HS-5 (cell line): Measurements from ENCODE around the gene USP25.

ENCODE experiments used
- DNase-seq: peaks from one replicate; pipeline ENCODE4 v3.0.0-alpha.2; 2012; ENCODE audit warnings: low read depth

USP25 gene

DNA sequence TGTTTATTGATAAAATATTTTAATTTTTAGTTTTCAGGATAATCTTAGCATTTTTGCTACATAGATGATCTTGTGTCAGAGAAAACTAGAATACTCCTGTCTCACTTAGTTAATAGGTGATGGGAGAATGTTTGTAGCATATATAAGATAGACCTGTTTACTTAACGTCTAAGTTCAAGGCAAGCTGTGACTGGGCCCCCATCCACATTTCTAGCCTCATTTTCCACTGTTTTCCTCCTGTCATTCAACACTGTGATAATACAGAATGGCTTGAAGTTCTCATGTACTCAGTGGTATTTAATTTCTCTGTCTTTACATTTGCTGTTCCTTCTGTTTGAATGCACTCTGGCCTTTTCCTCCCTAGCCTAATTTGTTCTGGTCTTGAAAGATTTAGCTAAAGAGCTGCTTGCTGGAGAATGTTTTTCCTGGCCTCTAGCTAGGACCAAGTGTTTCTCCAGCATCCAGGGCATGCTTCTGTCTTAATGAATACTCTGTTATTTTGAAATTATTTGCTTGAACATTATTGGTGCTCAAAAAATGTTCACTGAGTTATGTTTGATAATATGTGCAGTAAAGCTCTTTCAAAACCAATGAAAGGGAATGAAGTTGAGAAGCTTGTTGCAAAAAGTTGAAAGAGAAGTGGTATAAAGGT, 37.3 kb downstream of the USP25 start:
- DNase-seq: no peak

DNA sequence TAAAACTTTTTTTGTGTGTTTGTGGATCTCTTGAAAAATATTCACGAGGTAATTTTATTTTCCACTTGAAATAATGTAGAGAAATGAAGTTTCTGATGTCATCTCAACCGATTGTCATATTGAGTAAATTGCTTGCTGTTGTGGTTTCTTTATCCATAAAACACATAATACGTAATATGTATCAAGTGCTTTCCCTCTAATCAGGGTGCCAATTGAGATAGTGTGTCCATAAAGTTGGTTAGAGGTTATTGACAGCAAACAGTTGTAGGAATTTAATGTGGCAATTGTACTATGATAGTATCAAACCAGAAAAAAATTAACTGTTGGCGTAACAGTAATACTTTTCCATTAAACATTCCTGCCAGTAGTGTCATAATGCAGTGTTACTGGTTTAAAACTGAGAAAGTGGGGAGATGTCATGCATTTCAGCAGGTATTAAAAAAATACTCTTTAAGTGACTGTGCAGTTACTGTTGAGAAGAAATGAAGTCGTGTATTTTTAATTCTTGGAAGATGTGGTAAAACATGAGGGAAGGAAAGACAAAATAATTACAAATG, 38.3 kb downstream of the USP25 start:
- DNase-seq: no peak

DNA sequence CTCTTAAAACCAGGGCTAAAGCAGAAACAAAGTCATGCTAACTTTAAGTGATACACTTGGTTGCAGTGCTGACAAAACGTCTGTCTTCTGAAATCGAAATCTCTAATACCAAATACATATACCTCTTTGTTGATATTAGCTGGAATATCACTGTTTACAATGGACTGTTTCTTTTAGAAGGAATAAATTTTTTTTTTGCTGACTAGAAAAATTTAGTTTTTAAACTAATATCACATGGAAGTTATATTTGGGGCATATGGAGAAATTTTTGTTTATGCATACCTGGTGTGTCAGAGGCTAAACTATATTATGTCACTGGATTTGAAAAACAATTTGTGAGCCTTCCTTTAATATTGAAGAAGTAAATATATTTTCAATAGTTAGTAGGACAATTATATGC, 39.1 kb downstream of the USP25 start:
- no peak for DNase-seq

DNA sequence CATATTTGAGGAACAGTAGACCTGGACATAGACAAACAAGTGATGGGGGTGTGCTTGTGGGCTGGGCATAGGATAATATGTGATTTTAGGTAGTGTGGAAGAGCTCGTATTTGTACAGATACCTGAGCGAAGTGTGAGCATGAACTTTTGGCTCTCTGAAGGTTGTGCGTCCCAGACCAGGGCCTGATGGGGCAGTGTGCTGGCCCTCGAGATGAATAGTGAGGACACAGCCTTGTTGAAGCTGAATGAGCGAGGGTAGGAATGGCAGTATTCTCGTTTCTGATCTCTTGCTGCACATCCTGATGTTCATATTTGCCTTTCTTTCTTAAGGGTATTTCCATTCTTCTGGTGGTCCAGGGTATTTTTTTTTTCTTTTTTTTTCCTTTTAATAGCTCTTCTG, 41.5 kb downstream of the USP25 start:
- DNase-seq: no peak

DNA sequence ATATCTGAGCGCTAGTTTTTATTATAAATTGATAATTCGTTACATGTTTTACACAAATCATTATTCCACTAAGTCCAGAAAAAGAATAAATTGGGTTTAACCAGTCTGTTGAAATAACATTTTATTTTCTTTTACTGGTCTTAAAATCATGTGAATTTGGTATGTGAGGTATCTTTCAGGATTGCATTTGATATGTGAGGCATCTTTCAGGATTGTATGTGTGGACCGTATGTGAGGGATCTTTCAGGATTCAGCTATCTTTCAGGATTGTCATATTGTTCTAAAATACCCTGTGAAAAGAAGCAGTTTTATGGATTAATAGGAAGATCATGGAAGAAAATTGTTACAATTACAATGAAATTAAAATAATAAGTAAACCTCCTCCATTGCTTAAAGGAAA, 42.9 kb downstream of the USP25 start:
- no peak for DNase-seq

DNA sequence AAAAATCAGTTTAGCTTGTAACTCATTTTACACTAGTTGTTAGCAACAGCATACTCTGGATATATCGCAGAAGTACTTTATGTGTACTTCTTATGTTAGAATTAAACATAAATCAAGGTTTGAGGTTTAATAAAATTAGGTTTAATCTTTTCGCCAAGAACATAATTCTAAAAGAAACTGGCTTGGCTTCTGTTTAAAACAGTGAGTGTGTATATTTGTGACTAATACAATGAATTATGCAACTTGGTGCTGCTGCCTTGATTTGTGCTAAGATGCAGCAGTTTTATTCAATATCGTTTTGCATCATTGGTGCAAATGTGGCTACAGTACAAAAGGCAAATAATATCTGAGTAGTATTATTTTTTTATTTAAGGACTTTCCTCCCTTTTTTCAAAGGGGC, 44.8 kb downstream of the USP25 start:
- DNase-seq: no peak

DNA sequence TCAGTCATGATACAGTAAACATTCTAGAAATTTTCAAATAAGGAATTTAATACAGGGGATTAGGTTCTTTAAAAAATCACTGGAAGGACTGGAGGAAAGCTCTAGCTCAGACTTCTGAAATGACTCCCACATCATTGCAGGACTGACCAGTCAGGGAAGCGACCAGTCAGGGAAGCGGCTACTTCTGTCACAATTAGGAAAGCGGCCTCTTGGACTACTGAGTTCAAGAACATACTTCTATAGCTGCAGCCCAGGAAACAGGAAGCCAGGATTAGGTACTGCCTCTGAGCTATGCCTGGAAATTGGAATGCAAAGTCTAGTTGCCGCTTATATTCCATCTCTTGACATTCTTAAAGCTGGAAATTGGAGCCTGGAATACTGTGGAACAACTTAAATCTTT, 45.5 kb downstream of the USP25 start:
- DNase-seq: no peak

DNA sequence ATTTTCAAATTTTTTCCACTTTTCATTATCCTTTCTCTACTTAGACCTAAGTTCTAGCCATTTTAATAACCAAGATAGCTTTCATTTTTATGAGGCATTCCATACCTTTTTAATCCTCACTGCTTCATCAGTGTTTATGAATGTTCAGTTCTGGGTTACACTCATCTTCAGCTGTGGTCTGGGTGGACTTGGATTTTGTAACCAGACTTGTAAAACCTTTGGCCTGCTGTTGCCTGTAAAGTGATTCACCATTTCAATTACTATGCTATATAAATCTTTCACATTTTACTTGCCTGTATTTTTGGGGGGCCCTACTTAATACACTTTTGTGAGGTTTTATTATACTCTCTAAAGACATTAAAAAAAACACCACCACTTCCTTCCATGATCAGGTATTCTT, 46.2 kb downstream of the USP25 start:
- peak; percentile 79 for DNase-seq

DNA sequence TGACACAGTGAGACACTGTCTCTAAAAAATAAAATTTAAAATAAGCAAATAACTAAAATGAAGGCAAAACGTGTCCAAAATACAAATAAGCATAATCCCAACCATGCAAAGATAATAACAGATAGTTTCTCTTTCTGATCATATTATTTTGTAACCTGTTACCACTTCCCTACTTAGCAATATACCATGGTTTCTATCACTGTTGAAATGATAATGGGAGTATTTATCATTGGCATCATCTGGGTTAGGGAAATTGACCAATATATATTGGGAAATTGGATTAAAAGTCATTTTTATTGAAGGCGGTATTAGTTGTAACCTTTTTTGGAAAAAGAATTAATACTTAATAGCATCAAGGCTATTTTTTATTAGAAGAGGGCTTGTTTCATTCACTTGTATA, 47.0 kb downstream of the USP25 start:
- DNase-seq: no peak

DNA sequence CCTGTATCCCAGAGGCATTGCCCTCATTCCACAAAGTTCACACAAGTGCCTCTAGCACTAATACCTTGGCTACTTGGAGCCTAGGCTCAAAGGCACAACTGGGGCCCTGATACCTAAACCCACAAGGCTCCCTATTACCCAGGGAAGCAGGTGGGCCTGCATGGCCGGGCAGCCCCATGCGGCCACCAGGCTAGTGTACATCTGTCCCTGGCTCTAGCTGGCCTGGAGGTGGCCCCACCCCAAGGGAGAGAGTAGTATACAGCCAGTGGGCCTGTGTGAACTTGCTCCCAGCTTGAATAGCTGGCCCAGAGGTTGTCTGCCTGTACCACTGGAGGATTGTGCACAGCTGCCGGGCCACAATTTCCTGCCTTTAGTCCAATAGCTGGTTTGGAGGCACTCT, 52.2 kb downstream of the USP25 start:
- no peak for DNase-seq

DNA sequence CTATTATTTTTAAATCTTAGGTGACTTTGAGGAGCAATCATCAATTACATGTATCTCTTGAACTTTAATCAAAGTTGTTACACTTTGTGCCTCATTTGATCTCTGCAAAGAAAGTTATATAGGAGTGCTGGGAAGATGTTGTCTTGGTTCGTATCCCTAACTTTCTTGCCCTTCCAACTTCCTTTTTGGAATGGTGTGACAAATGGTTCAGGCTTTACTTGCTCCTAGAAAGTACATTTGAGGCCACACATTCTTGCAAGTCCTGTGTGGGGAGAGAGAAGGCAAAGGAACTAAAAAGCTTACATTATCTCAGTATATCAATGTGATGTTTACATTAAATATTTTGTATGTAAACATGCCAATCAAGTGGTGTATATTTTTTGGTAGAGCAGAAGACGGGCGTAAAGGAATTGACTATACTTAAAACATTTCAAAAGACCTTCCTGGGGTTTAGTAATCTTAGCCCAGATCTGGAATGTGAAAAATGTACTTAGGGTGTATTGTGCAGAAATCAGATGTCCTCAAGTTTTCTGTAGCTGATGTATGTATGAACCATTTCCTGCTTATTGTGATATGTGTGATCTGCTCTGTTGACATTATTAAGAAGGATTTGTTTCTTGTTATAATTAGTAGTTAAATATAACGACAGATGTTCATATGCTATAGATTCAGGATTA, 59.2 kb downstream of the USP25 start:
- peak; percentile 74 for DNase-seq

DNA sequence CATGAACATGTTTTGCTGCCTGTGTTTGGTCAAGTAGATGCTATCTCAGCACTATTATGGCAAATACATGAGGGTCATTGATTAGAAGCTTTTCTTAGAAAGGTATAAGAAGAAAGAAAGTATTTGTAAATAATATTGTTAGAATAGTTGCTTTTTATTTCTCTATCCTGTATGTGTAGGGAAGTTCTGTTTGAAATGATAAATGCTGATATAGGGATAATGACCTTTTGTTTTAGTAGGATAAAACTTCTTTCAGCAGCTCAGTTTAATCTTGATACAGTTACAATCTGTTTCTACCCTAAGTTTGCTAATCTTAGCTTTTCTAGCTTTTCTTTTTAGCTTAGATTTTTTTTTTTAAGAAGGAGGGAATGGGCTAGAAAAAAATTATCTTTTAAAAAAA, 63.3 kb downstream of the USP25 start:
- no peak for DNase-seq

DNA sequence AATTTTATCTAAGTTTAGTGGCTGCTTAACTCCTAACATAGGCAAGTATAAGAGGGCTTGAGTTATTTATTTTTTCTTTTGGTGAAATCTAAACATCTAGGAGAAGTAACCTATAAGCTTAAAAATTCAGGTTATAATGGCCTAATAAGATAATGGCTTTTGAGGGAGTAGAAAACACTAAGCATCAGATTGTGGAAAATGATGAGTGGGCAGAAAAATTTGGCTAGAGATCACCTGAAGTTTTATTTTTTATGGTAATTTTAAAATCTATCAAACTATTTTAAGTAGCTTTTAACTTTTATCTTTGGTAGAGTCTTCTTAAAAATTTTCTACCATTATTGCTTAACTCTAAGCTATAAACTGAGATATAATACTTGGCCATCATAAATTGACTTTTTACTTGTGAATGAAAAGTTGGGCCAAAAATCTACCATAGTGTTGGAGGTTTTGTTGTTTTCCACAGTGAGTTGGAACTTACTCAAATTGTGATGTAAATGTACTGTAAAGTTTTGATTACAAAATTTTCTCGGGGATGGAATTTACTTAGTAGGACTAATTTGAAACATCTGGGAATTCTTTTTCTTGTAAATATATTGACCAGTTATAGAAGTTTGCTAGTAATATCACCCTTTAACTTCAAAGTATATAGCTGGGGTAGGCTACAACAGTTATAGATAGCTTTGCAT, 63.9 kb downstream of the USP25 start:
- no peak for DNase-seq

DNA sequence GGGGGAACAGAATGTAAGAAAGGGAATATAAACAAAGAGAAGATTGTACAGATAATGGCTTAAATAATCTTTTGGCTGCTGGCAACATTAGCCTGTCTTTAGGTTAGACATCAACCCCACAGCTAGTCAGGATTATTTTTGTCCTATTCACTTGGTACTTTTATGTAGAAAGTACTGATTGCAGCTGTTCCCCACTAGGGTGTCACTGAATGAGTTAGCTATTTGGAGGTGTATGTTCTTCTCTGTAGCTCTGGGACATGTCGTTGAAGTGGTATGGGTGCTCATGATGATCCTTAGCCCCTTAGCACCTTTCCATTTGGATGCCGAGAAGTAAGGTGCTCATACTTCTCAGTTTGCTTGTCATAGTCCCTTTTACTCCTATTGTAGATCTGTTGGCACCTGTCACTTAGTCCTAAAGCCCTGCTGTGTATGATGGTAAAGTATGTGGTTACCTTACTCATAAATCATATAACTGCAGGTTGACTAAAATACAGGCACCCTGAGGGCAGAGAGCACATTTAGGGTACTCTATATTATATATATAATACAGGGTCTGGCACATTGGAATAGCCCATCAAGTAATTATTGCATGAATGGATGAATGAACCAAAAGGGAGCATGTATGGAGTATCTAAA, 64.6 kb downstream of the USP25 start:
- no peak for DNase-seq

DNA sequence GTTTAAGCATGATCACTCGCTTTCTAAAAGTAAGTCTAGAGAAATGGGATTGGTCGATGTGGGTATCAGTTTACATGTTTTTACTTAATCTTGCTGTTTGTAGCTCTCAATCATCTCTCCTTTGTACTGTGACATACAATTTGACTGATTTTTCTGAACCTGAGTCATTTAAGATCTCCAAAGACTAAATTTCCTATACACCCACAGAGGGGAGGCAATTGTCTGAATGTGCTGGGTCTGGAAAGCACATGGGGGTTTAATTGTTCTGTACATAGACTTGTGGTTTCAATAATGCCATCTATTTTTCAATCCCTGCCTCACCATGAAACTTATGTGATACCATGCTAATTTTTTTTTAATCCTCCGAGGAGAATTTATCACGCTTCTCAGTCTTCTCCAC, 65.8 kb downstream of the USP25 start:
- no peak for DNase-seq

DNA sequence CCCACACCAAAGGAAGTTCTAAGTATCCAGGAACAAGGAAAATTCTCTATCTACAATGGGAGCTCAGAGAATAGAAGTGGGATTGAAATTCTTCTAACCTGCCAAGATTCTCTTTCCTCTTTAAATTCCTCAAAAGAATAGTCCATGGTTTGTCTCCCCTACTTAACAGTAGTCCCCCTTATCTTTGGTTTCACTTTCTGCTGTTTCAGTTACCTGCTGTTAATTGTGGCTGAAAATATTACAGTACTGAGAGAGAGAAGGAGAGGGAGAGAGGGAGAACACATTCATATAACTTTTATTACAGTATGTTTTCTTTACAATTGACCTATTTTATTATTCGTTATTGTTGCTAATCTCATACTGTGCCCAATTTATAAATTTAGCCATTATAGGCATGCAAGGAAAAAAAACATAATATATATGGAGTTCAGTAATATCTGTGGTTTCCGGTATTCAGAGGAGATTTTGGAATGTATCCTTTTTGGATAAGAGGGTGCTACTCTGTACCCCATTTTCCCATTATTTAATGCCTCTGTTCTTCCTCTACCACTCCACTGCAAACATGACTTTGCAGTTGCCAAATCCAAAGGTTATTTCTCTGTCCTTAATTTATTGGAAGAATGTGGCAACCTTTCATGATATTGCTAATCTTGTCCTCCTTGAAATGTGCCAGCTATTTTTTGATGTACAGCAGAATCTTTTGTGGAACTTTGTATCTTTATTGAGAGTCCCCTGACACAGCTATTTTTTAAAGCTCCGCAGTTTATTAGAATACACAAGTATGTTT, 68.0 kb downstream of the USP25 start:
- no peak for DNase-seq

DNA sequence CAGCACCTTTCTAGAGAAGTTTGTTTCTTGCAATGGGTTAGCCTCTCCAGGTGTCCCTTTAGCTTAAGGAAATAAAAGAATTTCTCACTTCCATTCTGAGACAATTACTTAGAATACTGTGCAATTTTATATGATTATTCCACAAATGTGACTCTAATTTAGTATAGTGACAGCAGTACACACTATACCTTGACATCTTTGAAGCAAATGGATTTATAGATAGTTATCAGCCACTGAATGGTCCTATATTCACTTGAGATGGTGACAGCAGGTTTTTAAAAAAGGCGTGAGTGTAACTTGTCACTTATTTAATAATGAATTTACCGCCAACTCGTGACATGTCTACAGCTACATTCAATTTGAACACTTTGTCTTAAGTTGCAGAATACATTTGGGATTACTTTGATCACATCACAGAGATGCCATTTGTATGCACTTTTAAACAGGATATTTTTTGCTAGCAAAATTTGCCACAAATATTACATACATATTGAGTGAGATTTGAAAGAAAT, 71.6 kb downstream of the USP25 start:
- DNase-seq: no peak

DNA sequence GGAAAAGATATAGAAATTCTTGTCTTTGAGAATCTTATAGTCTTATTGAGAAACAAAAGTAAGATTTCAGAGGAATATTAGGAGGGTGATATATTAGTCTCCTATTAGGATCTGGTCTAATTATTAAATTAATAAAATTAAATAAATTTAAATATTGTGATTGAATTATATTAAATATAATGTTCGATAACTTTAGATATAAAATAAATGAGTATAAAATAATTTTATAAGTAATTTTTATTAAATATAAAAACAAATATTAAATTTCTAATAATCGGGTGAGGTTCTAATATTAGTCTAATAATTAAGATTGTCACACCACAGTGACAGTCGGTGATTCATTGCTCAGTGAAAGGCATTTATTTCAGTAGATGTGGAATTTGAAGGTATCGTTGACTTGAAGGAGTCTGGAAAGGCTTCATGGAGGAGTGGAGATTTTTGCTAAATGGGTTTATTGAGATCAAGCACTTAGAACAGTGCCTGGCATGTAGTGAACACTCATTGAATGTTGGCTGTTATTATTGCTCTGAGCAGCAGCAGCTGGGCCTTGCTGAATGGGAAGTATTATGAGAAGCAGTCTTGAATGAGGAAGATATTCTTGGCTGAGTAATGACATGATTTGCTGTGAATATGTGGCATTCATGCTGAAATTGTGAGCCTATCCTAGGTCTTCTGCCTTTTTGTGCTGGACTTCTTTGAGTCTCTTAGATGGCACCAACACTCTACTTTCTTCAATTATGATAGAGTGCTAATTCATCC, 74.6 kb downstream of the USP25 start:
- DNase-seq: no peak

DNA sequence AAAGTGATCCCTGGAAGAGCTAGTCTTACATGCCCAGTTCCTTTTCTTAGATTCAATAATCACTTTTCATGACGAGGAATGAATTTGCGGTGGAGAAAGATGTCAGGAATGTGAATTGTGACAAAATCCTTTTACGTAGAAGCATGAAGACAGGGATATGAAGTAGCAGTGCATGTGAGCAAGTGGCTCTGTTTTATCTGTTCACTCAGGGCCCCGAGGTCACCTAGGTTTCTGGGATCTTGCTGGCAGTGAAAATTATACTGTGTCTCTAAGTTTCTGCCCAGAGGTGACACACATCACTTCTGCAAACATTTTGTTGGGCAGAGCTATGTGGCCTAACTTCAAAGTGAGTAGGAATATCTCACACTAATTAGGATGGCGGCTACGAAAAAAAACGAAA, 79.3 kb downstream of the USP25 start:
- DNase-seq: no peak

DNA sequence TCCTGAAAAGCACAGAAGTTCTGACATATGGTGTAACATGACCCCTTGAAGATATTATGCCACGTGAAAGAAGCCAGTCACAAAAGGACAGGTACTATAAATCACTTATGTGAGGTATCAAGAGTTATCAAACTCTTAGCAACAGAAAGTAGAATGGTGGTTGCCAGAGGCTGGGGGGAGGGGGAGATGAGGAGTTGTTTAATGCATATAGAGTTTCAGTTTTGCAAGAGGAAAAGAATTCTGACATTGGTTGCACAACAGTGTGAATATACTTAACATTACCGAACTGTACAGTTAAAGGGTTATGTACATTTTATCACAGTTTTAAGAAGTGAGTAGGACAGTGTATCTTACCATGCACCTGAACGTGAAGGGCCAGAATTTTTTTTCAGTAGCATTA, 80.0 kb downstream of the USP25 start:
- peak; percentile 30 for DNase-seq

DNA sequence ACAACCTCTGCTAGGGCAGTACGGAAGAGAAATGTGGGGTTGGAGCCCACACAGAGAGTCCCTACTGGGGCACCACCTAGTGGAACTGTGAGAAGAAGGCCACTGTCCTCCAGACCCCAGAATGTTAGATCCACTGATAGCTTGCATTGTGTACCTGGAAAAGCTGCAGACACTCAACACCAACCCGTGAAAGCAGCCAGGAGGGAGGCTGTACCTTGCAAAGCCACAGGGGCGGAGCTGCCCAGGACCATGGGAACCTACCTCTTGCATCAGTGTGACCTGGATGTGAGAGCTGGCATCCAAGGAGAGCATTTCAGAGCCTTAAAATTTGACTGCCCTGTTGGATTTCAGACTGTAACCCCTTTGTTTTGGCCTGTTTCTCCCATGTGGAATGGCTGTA, 85.5 kb downstream of the USP25 start:
- DNase-seq: no peak
